ENCODE data around the gene MPO. TPM values are rescaled to one million over a fixed set of nuclear protein-coding genes. Genes with fewer than 3 reads are reported as not detected.

MPO gene
- total RNA-seq, 1 donor from 2014 or later = not detected

DNA sequence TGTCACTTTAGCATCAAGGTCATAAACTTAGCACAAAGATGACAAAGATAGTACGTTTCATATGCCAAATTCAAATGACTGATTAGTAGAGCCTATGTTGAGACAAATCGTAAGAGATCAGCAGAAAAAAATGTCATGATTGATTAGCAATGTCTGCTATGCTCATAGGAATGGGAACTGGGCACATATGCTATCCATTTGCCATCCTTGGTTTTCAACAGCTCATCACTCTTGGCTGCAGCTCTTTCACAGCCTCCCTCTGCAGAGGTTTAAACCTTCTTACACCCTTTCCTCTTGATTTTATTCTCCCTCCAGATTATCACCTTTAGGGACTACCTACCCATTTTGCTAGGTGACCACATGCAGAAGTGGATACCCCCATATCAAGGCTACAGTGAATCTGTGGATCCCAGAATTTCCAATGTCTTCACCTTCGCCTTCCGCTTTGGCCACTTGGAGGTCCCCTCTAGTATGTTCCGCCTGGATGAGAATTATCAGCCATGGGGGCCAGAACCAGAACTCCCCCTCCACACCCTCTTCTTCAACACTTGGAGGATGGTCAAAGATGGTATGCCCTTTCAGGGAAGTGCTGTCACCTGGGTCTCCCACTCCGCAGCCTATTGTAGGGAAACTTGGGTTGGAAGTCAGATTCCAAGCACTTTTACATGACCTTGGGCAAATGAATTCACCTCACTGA, 16.2 kb downstream of the MPO start:
- DNase-seq = no peak

DNA sequence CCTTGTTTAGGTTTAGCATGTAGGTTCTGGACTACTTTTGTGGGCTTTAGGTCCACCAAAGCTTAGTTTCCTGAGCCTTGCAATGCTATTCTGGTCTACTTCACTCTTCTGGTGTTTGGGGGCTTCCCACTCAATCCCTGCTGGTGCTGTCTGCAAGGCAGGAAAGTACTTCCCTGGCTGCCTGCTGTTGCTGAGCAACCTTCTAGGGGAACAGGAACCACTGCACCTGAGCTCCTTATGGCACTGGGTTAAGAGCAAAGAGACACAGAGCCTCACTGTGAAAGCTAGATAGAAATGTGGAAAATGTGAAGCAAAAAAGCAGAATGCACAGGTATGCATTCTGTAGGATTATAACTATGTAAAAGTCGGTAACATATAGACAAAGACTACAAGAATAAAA, 17.0 kb downstream of the MPO start:
- DNase-seq = no peak

GRCh38 chr17:58262149-58262548, 18.6 kb downstream of the MPO start:
- no peak for DNase-seq

DNA sequence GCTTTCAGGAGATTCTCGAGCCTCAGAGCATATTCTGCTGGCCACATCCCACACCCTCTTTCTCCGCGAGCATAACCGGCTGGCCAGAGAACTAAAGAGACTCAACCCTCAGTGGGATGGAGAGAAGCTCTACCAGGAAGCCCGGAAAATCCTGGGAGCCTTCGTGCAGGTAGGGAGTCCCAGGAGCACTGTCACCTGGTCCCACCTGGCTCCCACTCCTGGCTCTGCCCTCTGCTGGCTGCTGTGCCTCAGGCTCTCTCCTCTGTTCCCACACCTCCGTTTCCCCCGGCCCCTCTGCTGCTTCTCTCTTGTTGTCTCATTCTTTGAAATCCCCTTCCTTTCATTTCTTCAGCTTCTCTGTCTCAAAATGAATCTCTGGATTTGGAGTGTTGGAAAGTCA, 25.9 kb downstream of the MPO start:
- DNase-seq = no peak

DNA sequence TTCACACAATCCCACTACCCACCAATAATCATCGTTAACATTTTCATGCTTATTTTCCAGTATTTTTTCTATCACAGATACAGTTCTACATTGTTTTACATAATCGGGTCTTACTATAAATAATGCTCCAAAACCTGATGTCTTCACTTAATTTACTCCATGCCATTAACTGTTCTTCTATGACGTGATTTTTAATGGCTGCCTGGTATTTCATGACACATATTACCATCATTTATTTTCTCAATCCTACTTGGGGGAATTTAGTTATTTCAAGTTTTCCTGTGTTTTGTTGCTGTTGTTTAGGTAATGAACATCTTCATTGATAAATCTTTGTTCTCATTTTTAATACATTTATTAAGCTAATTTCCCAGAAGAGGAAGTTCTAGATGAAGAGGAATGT, 27.7 kb downstream of the MPO start:
- DNase-seq = no peak

DNA sequence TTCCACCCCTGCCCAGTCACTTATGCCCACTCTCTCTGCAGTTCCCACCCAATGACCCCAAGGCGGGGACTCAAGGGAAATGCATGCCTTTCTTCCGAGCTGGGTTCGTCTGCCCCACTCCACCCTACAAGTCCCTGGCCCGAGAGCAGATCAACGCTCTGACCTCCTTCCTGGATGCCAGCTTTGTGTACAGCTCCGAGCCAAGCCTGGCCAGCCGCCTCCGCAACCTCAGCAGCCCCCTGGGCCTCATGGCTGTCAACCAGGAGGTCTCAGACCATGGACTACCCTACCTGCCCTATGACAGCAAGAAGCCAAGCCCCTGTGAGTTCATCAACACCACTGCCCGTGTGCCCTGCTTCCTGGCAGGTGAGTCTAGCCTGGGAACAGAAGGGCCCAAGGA, 28.6 kb downstream of the MPO start:
- no peak for DNase-seq

- no peak for DNase-seq
These were observed 30.3 kb downstream of the MPO start for GRCh38 chr17:58250344-58251011.

GRCh38 chr17:58249270-58250133, 31.2 kb downstream of the MPO start:
- DNase-seq = peak; percentile 37

- DNase-seq = no peak
These were observed 31.8 kb downstream of the MPO start for GRCh38 chr17:58248955-58249269.

DNA sequence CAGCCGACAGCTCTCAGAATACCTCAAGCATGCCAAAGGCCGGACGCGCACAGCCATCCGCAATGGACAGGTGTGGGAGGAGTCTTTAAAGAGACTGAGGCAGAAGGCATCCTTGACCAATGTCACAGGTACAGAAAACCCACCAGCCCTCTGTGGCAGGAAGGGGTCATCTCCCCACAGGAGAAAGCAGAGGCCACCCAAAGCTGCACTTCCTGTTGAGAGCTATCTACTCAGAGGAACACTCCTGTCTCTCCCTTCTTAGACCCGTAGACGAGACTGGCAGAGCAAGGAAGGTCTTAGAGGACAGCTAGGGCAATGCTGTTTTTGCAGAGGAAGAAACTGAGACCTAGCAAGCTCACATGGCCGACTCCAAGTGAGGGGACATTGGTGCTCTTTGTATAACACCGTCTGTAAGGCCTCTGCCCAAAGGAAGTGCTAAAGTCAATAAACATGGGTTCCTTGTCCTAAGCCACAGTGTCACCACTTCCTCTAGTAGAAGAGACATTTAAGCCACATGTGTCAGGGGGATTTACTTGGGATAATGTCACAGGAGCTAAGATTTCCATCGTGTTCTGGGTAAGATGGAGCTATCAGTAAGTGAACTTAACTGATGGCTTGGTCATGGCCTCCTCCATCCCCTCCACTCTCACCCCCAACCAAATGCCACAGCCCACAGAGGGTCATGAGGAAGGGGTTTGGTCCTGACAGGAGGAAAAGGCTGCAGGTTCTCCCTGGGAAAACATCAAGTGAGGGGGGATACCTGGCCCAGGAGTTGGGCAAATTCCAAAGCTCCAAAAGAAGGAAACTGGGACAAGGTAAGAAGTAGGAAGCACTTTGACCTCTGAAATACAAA, 33.0 kb downstream of the MPO start:
- no peak for DNase-seq

DNA sequence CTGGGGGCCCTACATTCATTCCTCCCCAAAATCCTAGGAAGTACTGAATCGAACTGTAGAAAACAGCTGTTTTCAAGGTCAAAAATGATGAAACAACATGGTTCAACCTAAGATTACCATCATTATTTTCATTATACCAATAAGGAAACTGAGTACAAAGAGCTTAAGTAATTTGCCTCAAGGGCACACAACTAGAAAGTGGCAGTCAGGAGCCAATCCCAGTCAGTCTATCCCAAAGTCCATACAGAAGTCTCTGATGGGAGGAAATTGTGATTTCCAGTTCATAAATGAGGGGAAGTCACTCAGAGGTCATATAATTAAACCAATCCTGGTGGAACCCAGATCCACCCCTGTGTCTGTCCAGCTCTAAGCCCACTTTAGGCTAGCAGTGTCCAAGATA, 34.0 kb downstream of the MPO start:
- no peak for DNase-seq

DNA sequence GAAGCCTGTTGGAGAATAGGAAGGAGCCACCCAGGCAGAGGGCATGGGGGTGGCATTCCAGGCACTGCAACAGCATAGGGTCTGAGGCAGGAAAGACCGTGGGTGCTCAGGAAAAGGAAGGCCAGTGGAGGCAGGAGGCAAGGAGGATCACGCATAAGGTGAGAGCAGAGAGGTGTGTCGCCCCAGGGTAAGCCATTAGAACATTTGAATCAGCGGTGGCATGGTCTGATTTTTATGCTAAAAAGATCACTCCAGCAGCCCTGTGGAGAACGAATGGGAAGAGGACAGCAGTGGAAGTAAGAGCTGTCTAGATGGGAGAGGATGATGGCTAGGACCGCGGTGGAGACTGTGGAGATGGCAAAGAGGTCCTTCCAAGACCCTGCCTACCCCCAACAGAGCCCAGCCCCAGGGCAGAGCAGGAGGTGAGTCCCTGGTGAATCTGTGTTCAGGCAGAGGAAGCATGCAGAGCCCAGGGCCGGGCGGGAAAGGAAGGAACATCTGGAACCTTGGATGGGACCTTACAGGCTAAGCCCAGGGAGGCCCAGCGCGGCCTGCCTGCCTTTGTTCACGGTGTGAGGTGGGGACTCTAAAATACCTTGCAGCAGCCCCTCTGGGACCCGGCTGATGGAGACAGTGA, 34.5 kb downstream of the MPO start:
- DNase-seq = no peak

DNA sequence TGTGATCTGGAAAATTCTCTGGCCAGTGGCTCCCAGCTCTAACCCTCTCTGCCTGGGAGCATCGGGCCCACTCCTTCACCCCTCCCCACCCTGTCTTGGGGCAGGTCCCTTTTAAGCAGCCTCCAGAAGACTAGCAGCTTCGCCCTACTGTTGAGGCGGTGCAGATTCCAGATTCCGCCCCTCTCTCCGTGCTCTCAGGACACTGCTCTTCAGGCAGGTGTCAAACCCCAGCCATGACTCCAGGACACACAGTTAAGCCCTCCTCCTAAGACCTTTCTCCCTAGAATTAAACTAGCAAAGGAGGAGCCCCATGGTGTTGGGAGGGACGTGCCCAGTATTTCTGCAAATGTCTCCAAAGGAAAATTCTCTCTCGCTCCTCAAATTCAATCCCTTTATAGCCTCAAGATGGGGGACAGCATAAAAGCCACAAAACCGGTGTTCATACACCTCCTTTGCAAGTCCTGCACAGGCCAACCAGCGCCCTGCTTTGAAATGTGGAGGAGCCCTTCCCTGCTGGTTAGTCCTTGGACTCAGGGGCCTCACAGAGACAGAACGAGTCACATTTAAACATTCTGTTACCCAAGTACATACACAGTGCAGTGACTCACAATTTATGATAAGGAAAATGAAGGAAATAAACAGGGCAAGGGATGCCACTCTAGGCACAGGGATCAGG, 35.2 kb downstream of the MPO start:
- no peak for DNase-seq

DNA sequence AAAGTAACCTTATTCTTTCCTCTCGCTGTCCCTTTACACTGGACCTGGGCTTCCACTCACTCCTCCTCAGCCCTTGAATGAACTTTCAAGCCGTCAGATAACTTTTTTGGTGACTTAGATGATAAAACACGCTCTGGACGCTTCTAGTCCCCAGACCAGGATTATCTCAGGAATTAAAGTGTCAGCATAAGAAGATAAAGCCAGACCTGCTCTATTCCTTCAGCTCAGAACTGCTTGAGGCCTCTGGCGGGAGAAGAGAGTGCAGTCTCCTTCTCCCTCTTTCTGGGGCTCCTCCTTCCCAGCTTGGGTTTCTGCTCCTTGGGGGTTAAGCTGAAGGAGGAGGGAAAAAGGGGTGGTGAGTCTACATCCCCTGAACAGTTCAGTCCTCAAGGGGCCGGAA, 35.8 kb downstream of the MPO start:
- DNase-seq = no peak

DNA sequence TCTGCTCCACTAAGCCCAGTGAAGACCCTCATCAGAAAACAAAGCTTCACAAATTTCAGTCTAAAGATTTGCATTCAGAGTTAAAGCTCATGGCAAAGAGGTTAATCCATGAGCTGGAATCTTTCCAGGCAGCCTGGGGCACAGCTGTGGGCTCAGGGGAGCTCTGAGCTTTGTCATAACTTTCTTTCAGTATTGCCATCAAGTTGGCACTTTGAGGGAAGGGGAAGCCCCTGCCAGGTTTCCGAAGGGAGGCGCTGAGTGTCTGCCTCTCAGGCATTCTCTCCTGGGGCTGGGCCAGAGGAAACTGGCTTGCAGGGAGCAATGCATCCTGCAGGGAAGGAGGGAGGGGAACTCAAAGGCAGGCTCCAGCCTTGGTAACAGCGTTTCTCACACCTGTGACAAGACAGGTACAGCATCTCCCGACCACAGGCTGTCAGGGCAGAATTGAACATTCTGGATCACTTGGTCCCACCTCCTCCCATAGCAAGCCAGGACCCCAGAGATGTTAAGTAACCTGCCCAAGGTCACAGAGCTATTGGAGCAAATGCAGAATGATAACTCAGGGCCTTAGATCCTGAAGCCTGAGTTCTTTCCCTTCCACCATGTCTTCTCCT, 38.5 kb downstream of the MPO start:
- no peak for DNase-seq

GRCh38 chr17:58239987-58240386, 40.7 kb downstream of the MPO start:
- no peak for DNase-seq

DNA sequence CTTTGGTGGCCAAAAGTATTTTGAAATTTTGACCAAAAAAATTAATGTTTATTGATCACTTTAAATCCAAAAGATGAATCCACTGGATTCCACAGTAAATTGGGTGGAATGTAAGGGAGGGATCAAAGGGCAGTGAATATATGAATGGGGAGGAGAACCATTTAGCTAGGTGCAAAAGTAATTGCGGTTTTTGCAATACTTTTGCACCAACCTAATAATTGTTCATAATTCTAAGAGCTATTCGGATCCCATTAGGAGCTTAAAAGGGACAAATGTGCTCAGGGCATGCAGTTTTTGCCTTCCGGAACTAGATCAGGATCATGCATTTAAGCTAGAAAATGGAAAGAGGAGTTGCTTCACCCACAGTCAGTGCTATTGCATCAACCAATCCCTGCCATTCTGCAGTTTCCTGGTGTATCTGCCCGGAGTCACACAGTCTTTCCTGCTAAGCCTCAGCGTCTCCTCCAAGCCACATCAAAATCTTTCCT, 42.5 kb downstream of the MPO start, which contains the start of gene LPO:
Gene LPO (plus strand): TSS at position 438 of the 488 bp plus-strand sequence. CDS start 4,396 bp downstream, outside the sequence.
- no peak for DNase-seq

GRCh38 chr17:58236394-58236793, 44.3 kb downstream of the MPO start:
- DNase-seq = no peak

GRCh38 chr17:58235821-58236220, 44.9 kb downstream of the MPO start:
- no peak for DNase-seq

DNA sequence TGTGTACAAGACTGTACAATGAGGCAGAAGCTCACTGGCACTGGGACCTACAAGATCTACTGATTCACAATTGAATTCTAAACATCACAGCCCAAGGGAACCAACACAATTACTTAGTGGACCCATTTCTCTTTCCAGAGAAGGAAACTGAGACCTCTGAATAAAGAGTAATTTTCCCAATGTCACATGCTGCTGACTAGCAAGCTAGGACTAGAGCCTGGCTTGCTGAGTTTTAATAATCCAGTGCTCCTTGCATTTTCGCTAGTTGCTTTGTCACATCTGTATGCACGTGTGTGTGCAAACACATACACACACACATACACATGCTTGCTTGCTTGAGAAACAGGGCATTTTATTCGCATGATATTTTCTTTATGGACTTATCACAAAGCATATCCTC, 46.2 kb downstream of the MPO start:
- DNase-seq = no peak

DNA sequence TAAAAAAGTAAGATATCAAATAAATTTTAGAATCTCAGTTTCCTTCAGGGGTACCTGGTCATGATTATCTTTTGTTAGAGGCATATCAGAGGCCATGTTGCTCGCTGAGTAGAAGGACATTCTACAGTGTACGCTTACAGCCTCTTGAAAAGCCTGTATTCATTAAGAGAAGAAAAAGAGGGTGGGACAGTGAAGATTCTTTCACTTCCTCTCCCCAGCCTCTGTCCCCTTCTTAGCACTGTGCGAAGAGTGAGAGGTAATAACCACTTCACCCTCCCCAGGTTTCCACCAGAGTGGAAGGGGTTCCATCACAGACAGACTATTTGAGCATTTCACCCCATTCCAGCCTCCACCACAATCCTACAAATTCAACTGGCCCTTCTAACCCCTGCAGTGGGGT, 47.2 kb downstream of the MPO start:
- no peak for DNase-seq
